ENCODE results near the gene FAM181A.

Gene FAM181A

DNA sequence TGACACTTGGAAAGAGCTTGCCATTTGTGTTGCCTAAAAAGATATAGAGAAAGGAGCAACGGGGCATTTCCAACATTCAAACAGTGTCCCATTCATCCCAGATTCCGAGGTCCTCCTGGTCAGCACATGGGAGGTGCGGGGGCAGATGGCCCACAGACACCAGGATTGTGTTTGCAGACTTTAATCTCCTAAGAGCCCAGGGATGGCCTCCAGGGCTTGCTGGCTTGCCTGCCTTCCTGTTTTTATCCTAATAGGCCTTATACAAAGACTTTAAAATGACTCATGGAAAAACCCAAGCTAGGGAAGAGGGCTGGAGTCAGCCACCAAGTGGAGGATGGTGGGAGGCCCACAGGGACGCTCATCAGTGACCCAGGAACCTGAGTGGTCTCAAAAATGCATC lies 21.5 kb upstream of the FAM181A start:
- DNase-seq = no peak

DNA sequence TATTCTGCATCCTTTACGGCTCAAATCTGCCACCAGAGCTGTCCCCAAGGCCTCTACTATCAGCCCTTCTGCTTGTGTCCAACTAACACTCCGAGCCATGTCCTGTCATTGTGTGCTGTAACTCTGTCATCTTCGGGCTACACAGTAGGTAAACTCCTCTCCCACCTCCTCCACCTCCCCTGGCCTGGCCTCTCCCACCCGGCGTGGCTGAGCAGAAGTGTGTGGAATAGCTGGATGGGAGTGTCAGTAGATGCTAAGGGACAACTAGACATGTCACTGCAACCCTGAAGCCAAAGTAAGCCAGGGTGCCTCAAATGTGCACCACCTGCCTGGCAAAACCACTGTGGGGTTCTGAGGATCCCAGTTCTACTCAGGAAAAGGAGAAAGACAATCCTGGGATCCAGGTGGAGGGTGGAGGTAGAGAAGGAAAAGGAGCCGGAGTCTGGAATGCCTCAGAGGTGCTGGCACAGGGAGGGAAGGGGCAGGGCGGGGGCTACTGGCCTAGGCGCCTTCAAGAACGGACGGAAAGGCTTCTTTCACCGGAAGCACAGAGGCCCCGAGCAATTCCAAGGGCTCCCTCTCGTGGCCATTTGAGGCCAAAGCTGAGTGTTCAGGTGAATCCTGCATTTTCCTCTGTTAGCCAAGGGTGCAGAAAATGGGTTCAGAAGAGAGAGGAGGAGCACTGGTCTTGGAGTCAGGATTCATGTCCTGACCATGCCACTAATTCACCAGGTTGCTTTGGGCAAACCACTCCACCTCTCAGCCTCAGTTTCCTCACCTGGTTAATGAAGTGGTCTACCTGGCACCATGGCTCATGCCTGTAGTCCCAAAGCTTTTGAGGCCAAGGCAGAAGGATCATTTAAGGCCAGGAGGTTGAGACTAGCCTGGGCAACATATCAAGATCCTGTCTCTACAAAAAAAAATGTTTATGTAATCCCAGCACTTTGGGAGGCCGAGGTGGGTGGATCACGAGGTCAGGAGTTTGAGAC lies 20.5 kb upstream of the FAM181A start:
- peak; percentile 61 for DNase-seq

DNA sequence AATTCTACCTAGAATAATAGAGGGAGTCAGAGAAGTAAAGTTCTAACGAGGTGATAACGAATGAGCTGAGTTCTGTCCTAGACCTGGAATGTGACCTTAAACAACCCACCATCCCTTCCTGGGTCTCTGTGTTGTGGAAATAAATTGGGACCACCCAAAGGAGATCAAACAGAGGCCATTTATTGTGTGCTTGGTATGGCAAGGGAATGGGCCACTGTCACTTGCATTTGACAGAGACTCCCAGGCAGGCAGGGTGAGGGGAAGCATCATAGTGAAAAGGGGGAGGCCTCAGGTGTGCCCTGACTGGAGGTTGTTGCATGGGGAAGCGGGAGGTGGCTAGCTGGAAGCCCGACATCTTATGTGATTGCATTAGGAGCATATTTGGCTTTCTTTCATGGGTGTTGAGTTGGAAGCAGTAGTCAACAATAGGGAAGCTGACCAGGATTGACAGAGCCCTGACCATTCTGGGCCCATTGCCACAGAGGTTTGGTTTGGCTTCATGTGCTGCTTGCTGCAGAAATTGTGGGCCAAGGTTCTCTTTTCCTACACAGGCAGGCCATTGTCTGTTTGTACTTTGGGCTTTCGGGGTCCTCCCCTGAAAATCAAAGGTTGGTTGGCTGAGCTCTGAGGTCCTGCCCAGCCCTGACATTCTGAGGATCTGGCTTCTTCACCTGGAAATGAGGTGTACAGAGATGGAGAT lies 17.6 kb upstream of the FAM181A start:
- DNase-seq = no peak

DNA sequence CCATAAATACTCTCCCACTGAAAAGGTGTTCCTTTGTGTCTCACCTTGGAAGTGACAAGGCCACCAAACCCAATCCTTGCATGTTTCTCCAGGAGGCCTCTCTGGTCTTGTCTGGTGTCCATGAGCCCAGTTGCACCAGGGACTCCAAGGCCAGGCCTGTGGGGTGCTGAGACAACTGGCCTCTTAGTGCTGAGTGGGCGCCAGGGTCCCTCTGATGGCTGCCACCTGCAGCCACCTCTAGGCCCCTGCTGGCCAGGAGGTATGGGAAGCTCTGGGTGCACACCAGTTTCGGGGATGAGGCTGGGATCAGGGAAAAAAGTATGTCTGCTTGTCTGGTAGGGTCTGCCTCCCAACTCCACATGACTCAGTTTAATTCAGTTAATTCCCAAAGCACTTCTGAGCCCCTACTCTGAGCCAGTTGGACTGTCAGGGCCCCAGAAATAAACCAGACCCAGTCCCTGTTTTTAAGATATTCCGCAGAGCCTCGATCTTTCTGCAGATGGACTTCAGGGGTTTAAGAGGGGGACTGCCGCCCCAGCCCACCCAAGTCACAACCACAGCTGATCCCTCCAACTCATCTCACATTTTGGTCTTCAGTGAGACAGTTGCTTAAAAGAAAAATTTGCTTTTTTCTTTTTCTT lies 15.0 kb upstream of the FAM181A start:
- no peak for DNase-seq

GRCh38 chr14:93912782-93913181 lies 14.4 kb upstream of the FAM181A start:
- DNase-seq = no peak

GRCh38 chr14:93914278-93914677 lies 12.9 kb upstream of the FAM181A start:
- no peak for DNase-seq

GRCh38 chr14:93915070-93915705 lies 12.0 kb upstream of the FAM181A start:
- DNase-seq = no peak

GRCh38 chr14:93915800-93916199 lies 11.3 kb upstream of the FAM181A start:
- no peak for DNase-seq

GRCh38 chr14:93916498-93916897 lies 10.6 kb upstream of the FAM181A start:
- DNase-seq = no peak

DNA sequence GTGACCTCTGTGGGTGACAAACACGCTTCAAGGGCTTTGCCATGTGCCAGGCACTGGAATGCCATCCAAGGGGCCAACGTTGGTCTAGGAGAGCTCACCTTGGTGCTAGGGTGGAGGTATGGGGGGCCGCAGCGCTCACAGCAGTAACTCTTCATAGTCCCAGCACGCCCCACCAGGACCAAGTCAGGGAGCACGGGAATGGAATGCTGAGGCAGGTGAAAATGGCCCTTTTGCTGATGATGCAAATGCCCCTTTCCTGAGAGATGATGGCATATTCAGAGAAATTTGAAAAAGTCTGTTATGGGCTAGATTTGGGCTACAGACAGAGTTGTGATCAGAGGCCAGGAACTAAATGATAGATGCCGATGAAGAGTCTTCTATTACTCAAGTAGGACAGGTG lies 10.0 kb upstream of the FAM181A start:
- DNase-seq = no peak

- no peak for DNase-seq
These were observed 5.9 kb upstream of the FAM181A start for GRCh38 chr14:93921001-93921806.

- DNase-seq = no peak
These were observed 3.5 kb upstream of the FAM181A start for GRCh38 chr14:93923626-93924025.

GRCh38 chr14:93924592-93925355 lies 2.4 kb upstream of the FAM181A start:
- no peak for DNase-seq

DNA sequence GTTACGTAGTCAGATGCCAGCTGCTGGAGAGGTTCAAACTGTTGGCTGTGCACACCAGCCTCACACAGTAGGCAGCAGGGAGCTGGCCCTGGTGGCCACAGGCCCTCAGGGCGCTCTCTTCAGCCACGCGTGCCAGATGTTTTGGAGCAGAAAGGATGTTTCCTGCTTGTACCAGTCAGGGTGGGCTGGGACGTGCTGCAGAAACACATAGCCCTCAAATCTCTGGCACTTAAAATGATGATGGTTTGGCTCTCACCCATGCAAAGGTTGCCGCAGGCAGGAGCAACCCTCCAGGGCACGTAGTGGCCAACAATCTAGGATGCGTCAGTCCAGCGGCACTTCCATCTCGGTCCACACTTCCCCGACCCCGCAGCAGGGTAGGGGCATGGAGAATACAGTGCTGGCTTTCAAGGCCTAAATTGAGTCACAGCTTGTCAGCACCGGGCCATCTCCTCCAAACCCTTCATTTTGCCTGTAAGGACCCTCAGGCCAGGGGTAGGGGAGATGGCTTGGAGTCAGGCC lies 1.7 kb upstream of the FAM181A start:
- no peak for DNase-seq

- DNase-seq = peak; percentile 57
These were observed 785 bp upstream of the FAM181A start for GRCh38 chr14:93926245-93926872.

- DNase-seq = no peak
These were observed 629 bp downstream of the FAM181A start for GRCh38 chr14:93927800-93928145.

GRCh38 chr14:93928184-93929047 lies 1.3 kb downstream of the FAM181A start:
- DNase-seq = no peak

- no peak for DNase-seq
These were observed 1.9 kb downstream of the FAM181A start for GRCh38 chr14:93929048-93929535.

DNA sequence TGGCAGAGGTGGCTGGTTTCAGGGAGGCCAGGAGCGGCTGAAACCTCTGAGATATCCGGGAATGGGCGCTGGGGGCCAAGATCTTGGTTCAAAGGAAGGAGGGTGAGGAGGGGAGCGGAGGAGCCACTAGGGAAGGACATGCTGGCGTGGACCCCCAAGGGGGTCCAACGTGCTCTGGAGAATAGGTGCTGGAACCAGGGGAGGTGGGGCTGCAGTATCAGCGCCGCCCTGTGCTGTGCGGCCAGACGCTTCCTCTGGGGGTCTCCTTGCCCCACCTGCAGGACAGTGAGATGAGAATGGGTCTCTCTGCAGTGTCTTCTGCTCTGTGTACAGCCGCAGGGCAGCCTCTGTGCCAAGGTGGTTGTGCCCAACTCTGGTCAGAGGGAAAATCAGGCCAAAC lies 2.5 kb downstream of the FAM181A start:
- no peak for DNase-seq
